HG02885 (cell line): ENCODE measurements around the gene DCAF15.
"Not testable (repeated sequence)": the region's sequence is repeated elsewhere in the genome, so short reads cannot be mapped to it uniquely, and the experiment has no call there.

ENCODE experiments used
- ATAC-seq: cut with Tn5 transposase; IDR thresholded peaks from one replicate; pipeline ENCODE4 v1.9.1; 2021; ENCODE audit warnings: mild to moderate bottlenecking; ENCODE audit not compliant: unreplicated experiment, poor library complexity

Gene DCAF15

DNA sequence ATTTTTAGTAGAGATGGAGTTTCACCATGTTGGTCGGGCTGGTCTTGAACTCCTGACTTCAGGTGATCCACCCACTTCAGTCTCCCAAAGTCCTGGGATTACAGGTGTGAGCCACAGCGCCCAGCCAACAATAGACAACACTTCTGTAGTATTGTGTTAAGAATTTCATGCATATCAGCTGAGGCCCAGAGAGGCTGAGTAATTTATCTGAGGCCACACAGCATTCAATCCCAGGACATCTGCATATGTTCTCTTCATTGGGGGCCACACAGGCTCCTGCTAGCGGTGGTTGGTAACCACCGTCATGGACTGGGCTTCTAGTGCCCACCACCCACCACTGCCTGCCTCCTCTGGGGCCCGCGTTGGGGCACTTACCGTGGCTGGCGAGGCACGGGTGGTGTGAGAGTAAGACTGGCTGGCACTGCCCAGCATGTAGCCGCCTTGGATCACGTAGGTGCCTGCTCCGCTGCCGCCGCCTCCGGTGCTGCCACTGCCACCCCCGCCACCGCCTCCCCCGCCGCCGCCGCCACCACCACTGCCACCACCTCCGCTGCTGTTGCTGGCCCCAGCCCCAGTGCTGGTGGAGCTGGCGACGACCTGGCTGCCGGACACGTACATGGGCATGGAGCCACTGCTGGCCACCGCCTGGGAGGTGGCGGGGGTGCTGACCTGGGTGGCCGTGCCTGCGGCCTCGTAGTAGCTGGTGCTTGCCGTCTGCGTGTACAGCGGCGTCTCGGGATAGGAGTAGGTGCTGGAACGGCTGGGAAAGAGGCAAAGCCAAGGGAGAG lies 20.3 kb downstream of the DCAF15 start:
- ATAC-seq: no peak

DNA sequence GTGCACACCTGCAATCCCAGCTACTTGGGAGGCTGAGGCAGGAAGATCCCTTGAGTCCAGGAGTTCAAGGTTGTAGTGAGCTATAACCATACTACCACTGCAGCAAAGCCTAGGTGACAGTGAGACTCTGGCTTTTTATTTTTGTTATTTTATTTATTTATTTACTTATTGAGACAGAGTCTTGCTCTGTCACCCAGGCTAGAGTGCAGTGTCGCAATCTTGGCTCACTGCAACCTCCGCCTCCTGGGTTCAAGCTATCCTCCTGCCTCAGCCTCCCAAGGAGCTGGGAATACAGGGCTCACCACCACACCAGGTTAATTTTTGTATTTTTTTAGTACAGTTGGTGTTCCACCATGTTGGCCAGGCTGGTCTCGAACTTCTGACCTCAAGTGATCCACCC lies 21.2 kb downstream of the DCAF15 start:
- ATAC-seq: not testable (repeated sequence)

GRCh38 chr19:13974073-13974472 lies 21.8 kb downstream of the DCAF15 start:
- ATAC-seq: no peak

DNA sequence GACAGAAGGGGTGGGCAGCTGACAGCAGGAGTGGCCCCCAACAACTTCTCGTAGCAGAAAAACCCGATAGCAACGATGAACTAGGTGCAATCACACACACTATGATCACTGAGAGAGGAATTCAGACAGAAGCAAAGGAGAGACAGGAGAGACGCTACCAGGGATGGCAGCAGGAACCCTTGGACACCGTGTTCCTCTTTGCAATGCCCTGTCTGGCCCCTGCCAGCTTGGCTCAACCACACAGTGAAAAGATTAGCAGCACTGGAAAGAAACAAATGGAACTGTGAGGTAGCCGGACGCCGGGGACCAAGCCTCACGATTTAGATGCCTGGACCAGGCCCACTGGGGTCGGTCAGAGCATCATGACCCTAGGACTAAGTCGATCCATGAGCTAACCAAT lies 23.6 kb downstream of the DCAF15 start:
- ATAC-seq: no peak

DNA sequence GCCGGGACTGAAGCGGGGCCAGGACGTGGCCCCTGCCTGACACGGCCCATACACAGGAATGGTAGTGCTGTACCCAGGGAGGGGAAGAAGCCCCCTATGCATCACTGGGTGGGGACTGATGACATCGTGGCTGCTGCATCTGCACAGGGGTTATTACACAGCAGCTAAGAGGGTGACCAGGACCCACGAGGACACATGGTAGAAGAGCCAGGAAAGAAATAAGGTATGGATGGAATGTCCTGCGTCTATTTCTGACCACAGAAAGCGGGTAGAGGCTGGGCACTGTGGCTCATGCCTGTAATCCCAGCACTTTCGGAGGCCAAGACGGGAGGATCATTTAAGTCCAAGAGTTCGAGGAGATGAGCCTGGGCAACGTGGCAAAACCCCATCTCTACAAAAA lies 24.1 kb downstream of the DCAF15 start:
- no peak for ATAC-seq

- ATAC-seq: no peak
Measured at GRCh38 chr19:13977803-13978202, 25.5 kb downstream of the DCAF15 start.

GRCh38 chr19:13978351-13979243 lies 26.3 kb downstream of the DCAF15 start:
- ATAC-seq: no peak

- no peak for ATAC-seq
Measured at GRCh38 chr19:13979244-13979615, 26.9 kb downstream of the DCAF15 start.

GRCh38 chr19:13979686-13980085 lies 27.4 kb downstream of the DCAF15 start:
- ATAC-seq: no peak

- ATAC-seq: no peak
Measured at GRCh38 chr19:13980340-13980739, 28.0 kb downstream of the DCAF15 start.

DNA sequence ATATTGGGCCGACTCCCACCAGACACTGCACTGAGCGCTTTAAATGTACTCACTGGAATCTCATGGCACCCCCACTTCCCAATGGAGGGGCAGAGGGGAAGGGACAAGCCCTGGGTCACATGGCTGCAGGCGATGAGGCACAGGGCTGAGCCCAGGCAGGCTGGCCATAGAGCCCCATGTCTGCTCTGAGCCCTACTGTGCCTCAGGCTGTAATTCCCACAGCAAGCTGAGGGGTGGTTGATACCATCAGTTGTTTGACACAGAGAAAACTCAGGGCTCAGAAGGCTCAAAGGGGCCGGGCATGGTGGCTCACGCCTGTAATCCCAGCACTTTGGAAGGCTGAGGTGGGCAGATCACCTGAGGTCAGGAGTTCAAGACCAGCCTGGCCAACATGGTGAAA lies 28.7 kb downstream of the DCAF15 start:
- no peak for ATAC-seq

DNA sequence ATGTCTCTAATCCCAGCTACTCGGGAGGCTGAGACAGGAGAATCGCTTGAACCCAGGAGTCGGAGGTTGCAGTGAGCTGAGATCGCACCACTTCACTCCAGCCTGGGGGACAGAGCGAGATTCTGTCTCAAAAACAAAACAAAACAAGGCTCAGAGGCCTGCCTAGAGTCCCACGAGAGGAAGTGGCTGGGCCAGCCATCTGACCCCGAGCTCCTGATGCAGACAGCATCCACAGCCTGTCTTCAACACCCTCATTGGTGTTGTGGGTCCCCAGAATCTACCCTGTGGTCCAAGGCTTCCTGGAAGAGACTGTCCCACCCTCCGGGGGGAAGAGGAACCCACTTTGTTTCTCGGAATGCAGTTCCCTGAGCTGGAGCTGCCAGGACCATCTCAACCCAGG lies 29.2 kb downstream of the DCAF15 start:
- ATAC-seq: no peak

DNA sequence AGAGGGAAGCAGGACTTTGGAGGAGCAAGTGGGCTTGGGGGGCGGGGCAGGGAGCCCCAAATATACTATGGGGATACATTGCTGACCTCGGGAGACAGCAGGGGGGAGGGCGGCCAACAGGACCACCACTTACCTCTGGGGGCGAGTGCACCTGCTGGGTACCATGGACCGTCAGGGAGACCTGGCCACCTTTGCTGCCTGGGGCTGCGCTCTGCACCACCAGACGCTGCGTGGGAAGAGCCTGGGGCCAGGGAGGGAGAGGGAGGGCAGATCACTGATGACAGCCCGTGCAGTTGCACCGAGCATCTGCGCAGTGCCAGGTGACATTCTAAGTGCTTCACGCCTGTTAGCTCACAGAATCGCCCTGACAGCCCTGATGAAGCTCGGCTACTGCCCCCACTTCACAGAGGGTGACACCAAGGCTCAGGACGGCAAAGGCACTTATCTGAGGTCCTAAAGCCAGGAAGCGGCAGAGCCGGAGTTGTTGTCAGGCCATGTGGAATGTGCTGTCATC lies 29.7 kb downstream of the DCAF15 start:
- no peak for ATAC-seq

DNA sequence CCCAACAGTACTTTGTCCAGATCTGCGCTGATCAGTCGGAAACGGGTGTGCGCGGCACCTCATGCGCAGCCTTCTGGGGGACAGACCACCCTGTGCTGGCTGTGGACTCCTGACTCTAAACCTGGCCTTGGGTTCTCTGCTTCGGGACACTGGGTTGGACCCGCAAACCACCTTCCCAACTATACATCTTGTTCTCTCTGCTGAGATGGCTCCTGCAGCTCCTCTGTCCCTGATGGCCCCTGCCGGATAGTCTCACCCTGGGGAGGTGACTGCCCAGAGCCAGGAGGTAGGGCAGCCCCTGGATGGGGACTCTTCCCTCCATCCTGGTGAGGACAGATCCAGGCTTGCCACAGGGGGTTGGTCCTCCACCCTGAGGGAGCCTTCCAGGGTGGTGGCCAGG lies 30.5 kb downstream of the DCAF15 start:
- ATAC-seq: no peak

GRCh38 chr19:13983213-13983889 lies 31.0 kb downstream of the DCAF15 start:
- no peak for ATAC-seq

- no peak for ATAC-seq
Measured at GRCh38 chr19:13984186-13984585, 31.9 kb downstream of the DCAF15 start.

- ATAC-seq: no peak
Measured at GRCh38 chr19:13984875-13985741, 32.8 kb downstream of the DCAF15 start.

- ATAC-seq: peak; percentile 8
Measured at GRCh38 chr19:13985771-13986347, 33.5 kb downstream of the DCAF15 start.

GRCh38 chr19:13986348-13986904 lies 34.1 kb downstream of the DCAF15 start:
- peak; percentile 82 for ATAC-seq
